ENCODE results near the gene TMEM50B.

DNA sequence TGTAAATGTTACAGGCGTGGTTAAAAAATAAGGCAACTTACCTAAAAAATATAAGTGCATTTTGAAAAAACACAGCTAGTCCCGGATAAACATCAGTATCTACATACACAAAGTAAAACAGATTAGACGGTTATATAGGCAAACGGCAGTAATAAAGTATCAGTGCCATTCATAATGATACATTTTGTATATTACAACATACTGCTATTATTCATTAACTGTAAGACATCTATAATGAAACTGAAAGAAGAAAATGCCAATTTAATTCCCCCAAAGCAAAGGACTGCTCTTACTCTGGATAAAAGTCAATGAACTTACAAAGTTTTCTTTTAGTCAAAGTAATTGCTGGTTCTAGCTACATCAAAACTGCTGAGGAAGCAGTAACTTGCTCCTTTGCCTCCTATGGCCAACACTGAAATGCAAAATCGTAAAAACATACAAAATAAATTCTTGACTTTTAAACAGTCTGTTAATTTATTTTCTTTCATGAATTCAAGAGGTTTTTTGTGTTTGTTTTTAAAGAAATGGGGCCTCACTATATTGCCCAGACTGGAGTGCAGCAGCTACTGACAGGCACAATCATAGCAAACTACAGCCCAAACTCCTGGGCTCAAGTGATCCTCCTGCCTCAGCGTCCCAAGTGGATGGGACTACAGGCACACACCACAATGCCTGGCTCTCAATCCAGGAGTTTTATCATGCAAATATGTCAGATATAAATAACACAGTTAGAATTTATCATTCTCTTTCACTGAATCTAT is 23.9 kb downstream of the TMEM50B start:
- TF ChIP-seq ISL1 (CRISPR knock-in tag; IDR thresholded peaks at IDR 0.05): no peak
- TF ChIP-seq ZNF565 (CRISPR knock-in tag; conservative IDR thresholded peaks at IDR 0.05; ENCODE audit: low read depth): no peak
- no peak for TF ChIP-seq ZNF8 (CRISPR knock-in tag; IDR thresholded peaks at IDR 0.05)
- no peak for TF ChIP-seq ARNTL (CRISPR knock-in tag; IDR thresholded peaks at IDR 0.05; ENCODE audit: borderline replicate concordance, low read depth)
- TF ChIP-seq, protein P1, sequence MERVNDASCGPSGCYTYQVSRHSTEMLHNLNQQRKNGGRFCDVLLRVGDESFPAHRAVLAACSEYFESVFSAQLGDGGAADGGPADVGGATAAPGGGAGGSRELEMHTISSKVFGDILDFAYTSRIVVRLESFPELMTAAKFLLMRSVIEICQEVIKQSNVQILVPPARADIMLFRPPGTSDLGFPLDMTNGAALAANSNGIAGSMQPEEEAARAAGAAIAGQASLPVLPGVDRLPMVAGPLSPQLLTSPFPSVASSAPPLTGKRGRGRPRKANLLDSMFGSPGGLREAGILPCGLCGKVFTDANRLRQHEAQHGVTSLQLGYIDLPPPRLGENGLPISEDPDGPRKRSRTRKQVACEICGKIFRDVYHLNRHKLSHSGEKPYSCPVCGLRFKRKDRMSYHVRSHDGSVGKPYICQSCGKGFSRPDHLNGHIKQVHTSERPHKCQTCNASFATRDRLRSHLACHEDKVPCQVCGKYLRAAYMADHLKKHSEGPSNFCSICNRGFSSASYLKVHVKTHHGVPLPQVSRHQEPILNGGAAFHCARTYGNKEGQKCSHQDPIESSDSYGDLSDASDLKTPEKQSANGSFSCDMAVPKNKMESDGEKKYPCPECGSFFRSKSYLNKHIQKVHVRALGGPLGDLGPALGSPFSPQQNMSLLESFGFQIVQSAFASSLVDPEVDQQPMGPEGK (CRISPR knock-in tag; IDR thresholded peaks at IDR 0.05; ENCODE audit: borderline replicate concordance): no peak
- no peak for TF ChIP-seq ESRRG (CRISPR knock-in tag; IDR thresholded peaks at IDR 0.05)
- TF ChIP-seq, protein P2, sequence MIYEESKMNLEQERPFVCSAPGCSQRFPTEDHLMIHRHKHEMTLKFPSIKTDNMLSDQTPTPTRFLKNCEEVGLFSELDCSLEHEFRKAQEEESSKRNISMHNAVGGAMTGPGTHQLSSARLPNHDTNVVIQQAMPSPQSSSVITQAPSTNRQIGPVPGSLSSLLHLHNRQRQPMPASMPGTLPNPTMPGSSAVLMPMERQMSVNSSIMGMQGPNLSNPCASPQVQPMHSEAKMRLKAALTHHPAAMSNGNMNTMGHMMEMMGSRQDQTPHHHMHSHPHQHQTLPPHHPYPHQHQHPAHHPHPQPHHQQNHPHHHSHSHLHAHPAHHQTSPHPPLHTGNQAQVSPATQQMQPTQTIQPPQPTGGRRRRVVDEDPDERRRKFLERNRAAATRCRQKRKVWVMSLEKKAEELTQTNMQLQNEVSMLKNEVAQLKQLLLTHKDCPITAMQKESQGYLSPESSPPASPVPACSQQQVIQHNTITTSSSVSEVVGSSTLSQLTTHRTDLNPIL (CRISPR knock-in tag; IDR thresholded peaks at IDR 0.05; ENCODE audit: low read depth): no peak
- TF ChIP-seq ZFP3 (CRISPR knock-in tag; IDR thresholded peaks at IDR 0.05): no peak
- no peak for TF ChIP-seq RARB (CRISPR knock-in tag; IDR thresholded peaks at IDR 0.05)
- TF ChIP-seq, protein P3, sequence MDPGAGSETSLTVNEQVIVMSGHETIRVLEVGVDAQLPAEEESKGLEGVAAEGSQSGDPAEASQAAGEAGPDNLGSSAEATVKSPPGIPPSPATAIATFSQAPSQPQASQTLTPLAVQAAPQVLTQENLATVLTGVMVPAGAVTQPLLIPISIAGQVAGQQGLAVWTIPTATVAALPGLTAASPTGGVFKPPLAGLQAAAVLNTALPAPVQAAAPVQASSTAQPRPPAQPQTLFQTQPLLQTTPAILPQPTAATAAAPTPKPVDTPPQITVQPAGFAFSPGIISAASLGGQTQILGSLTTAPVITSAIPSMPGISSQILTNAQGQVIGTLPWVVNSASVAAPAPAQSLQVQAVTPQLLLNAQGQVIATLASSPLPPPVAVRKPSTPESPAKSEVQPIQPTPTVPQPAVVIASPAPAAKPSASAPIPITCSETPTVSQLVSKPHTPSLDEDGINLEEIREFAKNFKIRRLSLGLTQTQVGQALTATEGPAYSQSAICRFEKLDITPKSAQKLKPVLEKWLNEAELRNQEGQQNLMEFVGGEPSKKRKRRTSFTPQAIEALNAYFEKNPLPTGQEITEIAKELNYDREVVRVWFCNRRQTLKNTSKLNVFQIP (CRISPR knock-in tag; IDR thresholded peaks at IDR 0.05; ENCODE audit: borderline replicate concordance, low read depth): no peak
- TF ChIP-seq OSR1 (CRISPR knock-in tag; IDR thresholded peaks at IDR 0.05): no peak
- TF ChIP-seq GLIS3 (CRISPR knock-in tag; IDR thresholded peaks at IDR 0.05): no peak
- no peak for TF ChIP-seq BACH2 (CRISPR knock-in tag; IDR thresholded peaks at IDR 0.05; ENCODE audit: borderline replicate concordance)
- TF ChIP-seq, protein P4, sequence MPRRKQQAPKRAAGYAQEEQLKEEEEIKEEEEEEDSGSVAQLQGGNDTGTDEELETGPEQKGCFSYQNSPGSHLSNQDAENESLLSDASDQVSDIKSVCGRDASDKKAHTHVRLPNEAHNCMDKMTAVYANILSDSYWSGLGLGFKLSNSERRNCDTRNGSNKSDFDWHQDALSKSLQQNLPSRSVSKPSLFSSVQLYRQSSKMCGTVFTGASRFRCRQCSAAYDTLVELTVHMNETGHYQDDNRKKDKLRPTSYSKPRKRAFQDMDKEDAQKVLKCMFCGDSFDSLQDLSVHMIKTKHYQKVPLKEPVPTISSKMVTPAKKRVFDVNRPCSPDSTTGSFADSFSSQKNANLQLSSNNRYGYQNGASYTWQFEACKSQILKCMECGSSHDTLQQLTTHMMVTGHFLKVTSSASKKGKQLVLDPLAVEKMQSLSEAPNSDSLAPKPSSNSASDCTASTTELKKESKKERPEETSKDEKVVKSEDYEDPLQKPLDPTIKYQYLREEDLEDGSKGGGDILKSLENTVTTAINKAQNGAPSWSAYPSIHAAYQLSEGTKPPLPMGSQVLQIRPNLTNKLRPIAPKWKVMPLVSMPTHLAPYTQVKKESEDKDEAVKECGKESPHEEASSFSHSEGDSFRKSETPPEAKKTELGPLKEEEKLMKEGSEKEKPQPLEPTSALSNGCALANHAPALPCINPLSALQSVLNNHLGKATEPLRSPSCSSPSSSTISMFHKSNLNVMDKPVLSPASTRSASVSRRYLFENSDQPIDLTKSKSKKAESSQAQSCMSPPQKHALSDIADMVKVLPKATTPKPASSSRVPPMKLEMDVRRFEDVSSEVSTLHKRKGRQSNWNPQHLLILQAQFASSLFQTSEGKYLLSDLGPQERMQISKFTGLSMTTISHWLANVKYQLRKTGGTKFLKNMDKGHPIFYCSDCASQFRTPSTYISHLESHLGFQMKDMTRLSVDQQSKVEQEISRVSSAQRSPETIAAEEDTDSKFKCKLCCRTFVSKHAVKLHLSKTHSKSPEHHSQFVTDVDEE (CRISPR knock-in tag; IDR thresholded peaks at IDR 0.05): no peak
